ENCODE data around the gene CLRN2. TPM values are rescaled to one million over a fixed set of nuclear protein-coding genes. Genes with fewer than 3 reads are reported as not detected.

The CLRN2 gene
- total and polyA plus RNA-seq, 9 of the 15 experiments (the other 6 are each of a cell fraction or from before 2014, with no cell fraction given), result not detected

DNA sequence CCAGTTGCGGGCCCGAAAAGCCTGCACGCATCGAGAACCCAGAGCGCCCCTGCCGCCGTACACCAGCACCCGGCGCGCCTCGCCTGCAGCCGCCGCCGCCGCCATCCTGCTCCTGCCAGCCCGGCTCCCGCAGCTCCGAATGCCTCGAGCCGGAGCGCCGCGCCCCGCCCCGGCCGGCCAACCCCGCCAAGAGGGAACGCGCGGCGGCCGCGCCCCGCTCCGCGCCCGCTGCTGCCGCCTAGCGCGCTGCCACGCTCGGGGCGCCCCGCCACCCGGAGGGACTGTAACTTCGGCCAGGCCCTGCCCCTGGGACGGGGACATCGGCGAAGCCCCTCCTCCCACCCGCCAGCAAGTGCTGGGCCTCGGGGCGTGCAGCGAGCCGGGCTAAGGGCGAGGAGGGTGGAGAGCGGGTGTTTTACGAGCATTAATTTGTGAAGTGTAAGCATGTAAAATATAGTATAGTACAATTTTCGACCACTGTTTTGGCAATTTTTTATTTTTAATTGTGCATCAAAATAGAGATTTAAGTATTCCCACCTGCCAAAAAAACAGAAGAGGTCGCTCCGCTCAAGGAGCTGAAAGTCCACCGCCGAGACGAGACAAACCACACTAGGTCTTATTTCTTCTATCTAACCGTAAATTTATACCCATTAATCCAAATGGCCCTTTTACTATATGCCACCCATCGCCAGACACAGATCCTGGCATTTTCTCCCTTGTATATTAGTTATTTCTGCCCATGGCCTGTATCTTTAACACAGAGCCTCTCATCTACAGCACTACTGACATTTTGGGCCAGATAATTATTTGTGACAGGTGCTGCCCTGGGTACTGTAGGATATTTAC is 2.8 kb upstream of the CLRN2 start, which contains the start of gene QDPR (continued):
- TF ChIP-seq, protein P1, sequence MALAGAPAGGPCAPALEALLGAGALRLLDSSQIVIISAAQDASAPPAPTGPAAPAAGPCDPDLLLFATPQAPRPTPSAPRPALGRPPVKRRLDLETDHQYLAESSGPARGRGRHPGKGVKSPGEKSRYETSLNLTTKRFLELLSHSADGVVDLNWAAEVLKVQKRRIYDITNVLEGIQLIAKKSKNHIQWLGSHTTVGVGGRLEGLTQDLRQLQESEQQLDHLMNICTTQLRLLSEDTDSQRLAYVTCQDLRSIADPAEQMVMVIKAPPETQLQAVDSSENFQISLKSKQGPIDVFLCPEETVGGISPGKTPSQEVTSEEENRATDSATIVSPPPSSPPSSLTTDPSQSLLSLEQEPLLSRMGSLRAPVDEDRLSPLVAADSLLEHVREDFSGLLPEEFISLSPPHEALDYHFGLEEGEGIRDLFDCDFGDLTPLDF (CRISPR knock-in tag; IDR thresholded peaks at IDR 0.05), result no peak
- no peak for TF ChIP-seq RNF2 (IDR thresholded peaks at IDR 0.05)
- TF ChIP-seq ILK (tag; IDR thresholded peaks at IDR 0.05; ENCODE audit: borderline replicate concordance, low read depth), result no peak
- no peak for TF ChIP-seq HNRNPLL (IDR thresholded peaks at IDR 0.05; ENCODE audit: low read depth, low read length, poor library complexity, severe bottlenecking)
- no peak for TF ChIP-seq ZEB2 (IDR thresholded peaks at IDR 0.05)
- no peak for TF ChIP-seq NFIX (CRISPR knock-in tag; IDR thresholded peaks at IDR 0.05; ENCODE audit: low read depth)
- TF ChIP-seq, protein P2, sequence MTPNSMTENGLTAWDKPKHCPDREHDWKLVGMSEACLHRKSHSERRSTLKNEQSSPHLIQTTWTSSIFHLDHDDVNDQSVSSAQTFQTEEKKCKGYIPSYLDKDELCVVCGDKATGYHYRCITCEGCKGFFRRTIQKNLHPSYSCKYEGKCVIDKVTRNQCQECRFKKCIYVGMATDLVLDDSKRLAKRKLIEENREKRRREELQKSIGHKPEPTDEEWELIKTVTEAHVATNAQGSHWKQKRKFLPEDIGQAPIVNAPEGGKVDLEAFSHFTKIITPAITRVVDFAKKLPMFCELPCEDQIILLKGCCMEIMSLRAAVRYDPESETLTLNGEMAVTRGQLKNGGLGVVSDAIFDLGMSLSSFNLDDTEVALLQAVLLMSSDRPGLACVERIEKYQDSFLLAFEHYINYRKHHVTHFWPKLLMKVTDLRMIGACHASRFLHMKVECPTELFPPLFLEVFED (CRISPR knock-in tag; conservative IDR thresholded peaks at IDR 0.05), result no peak
- TF ChIP-seq, protein P3, sequence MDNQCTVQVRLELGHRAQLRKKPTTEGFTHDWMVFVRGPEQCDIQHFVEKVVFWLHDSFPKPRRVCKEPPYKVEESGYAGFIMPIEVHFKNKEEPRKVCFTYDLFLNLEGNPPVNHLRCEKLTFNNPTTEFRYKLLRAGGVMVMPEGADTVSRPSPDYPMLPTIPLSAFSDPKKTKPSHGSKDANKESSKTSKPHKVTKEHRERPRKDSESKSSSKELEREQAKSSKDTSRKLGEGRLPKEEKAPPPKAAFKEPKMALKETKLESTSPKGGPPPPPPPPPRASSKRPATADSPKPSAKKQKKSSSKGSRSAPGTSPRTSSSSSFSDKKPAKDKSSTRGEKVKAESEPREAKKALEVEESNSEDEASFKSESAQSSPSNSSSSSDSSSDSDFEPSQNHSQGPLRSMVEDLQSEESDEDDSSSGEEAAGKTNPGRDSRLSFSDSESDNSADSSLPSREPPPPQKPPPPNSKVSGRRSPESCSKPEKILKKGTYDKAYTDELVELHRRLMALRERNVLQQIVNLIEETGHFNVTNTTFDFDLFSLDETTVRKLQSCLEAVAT (IDR thresholded peaks at IDR 0.05), result no peak
- TF ChIP-seq TBL1XR1 (IDR thresholded peaks at IDR 0.05; ENCODE audit: low read length in 2 of 2), result no peak
- no peak for TF ChIP-seq OTX1 (CRISPR knock-in tag; IDR thresholded peaks at IDR 0.05)
- TF ChIP-seq NR1H2 (CRISPR knock-in tag; IDR thresholded peaks at IDR 0.05), result no peak
- TF ChIP-seq PTBP1 (IDR thresholded peaks at IDR 0.05; ENCODE audit: low read depth, low read length), result no peak
- TF ChIP-seq, protein P4, sequence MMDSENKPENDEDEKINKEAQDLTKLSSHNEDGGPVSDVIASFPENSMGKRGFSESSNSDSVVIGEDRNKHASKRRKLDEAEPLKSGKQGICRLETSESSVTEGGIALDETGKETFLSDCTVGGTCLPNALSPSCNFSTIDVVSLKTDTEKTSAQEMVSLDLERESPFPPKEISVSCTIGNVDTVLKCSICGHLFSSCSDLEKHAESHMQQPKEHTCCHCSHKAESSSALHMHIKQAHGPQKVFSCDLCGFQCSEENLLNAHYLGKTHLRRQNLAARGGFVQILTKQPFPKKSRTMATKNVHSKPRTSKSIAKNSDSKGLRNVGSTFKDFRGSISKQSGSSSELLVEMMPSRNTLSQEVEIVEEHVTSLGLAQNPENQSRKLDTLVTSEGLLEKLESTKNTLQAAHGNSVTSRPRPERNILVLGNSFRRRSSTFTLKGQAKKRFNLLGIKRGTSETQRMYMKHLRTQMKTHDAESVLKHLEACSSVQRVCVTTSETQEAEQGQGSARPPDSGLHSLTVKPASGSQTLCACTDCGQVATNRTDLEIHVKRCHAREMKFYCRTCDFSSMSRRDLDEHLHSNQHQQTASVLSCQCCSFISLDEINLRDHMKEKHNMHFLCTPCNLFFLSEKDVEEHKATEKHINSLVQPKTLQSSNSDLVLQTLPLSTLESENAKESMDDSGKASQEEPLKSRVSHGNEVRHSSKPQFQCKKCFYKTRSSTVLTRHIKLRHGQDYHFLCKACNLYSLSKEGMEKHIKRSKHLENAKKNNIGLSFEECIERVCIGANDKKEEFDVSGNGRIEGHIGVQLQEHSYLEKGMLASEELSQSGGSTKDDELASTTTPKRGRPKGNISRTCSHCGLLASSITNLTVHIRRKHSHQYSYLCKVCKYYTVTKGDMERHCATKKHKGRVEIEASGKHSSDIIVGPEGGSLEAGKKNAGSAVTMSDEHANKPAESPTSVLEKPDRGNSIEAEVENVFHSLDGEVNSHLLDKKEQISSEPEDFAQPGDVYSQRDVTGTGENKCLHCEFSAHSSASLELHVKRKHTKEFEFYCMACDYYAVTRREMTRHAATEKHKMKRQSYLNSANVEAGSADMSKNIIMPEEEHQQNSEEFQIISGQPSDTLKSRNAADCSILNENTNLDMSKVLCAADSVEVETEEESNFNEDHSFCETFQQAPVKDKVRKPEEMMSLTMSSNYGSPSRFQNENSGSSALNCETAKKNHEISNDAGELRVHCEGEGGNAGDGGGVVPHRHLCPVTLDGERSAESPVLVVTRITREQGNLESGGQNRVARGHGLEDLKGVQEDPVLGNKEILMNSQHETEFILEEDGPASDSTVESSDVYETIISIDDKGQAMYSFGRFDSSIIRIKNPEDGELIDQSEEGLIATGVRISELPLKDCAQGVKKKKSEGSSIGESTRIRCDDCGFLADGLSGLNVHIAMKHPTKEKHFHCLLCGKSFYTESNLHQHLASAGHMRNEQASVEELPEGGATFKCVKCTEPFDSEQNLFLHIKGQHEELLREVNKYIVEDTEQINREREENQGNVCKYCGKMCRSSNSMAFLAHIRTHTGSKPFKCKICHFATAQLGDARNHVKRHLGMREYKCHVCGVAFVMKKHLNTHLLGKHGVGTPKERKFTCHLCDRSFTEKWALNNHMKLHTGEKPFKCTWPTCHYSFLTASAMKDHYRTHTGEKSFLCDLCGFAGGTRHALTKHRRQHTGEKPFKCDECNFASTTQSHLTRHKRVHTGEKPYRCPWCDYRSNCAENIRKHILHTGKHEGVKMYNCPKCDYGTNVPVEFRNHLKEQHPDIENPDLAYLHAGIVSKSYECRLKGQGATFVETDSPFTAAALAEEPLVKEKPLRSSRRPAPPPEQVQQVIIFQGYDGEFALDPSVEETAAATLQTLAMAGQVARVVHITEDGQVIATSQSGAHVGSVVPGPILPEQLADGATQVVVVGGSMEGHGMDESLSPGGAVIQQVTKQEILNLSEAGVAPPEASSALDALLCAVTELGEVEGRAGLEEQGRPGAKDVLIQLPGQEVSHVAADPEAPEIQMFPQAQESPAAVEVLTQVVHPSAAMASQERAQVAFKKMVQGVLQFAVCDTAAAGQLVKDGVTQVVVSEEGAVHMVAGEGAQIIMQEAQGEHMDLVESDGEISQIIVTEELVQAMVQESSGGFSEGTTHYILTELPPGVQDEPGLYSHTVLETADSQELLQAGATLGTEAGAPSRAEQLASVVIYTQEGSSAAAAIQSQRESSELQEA (IDR thresholded peaks at IDR 0.05; ENCODE audit: low read depth), result no peak
- no peak for TF ChIP-seq MECOM (CRISPR knock-in tag; IDR thresholded peaks at IDR 0.05)
- no peak for TF ChIP-seq CBFA2T2 (conservative IDR thresholded peaks at IDR 0.05)
- TF ChIP-seq PHF21A (IDR thresholded peaks at IDR 0.05; ENCODE audit: borderline replicate concordance, low read depth), result no peak
- TF ChIP-seq ZNF444 (CRISPR knock-in tag; IDR thresholded peaks at IDR 0.05), result no peak

Measured in K562 (cell line).